H1 (cell line): ENCODE results near the gene GALNT4. TPM values are rescaled to one million over a fixed set of nuclear protein-coding genes. Genes with fewer than 3 reads are reported as not detected.

Source experiments
- CTCF ChIA-PET: fragments of 300-600 bp; sonication (Branson Sonifier 250); formaldehyde crosslinking; loops from one replicate; lab custom pipeline; 2021; ENCODE audit not compliant: partially characterized antibody; lab: Charles Lee
- POLR2A ChIA-PET: fragments of 300-600 bp; sonication (Branson Sonifier 250); formaldehyde crosslinking; loops from one replicate; lab custom pipeline; 2021; ENCODE audit warnings: inconsistent platforms; ENCODE audit not compliant: partially characterized antibody; lab: Charles Lee
- DNase-seq, 2 experiments: peaks; one replicate each; pipeline versions ENCODE4 v3.0.0 to v3.0.0-alpha.2; 2010 to 2022; ENCODE audit warnings: low spot score in 2 of 2, low read depth in 1 of 2, mixed read lengths in 1 of 2
- FAIRE-seq: peaks from 2 replicates; lab custom pipeline; 2011; peaks lifted over from hg19 to GRCh38; lab: Jason Lieb, UNC
- H2AFZ ChIP-seq: 2 replicates; pipeline ENCODE4 v1.8.1; 2012; ENCODE audit warnings: low read length, inconsistent platforms
- H2AK5ac ChIP-seq: 2 replicates; pipeline ENCODE4 v1.6.1; 2013; ENCODE audit warnings: low read depth, low read length
- H2BK120ac ChIP-seq: replicated peaks from 2 replicates; pipeline ENCODE3; 2013; ENCODE audit warnings: low read depth, low read length, inconsistent platforms
- H2BK12ac ChIP-seq: 2 replicates; pipeline ENCODE4 v1.6.1; 2013; ENCODE audit warnings: low read depth, low read length
- H2BK15ac ChIP-seq: 2 replicates; pipeline ENCODE4 v1.6.1; 2013; ENCODE audit warnings: low read length
- H2BK20ac ChIP-seq: 2 replicates; pipeline ENCODE4 v1.6.1; 2013; ENCODE audit warnings: low read length
- H2BK5ac ChIP-seq: 2 replicates; pipeline ENCODE4 v1.6.1; 2013; ENCODE audit warnings: low read depth, low read length
- H3K14ac ChIP-seq: 2 replicates; pipeline ENCODE4 v1.6.1; 2013; ENCODE audit warnings: inconsistent platforms; ENCODE audit not compliant: insufficient read length
- H3K18ac ChIP-seq: 2 replicates; pipeline ENCODE4 v1.6.1; 2013; ENCODE audit warnings: low read length; ENCODE audit errors: extremely low read depth
- H3K23ac ChIP-seq: 2 replicates; pipeline ENCODE4 v1.6.1; 2013; ENCODE audit warnings: inconsistent platforms; ENCODE audit not compliant: insufficient read length
- H3K23me2 ChIP-seq: 2 replicates; pipeline ENCODE4 v1.6.1; 2013; ENCODE audit warnings: low read depth, low read length
- H3K27ac ChIP-seq: 2 replicates; pipeline ENCODE4 v1.6.1; 2011; ENCODE audit warnings: low read depth, low read length, inconsistent platforms
- H3K27me3 ChIP-seq, 4 experiments: replicated peaks in 1 of 4; 1 replicate in 1 of 4; 2 replicates in 3 of 4; pipeline versions ENCODE4 v1.6.1 to v1.8.1; 2011 to 2013; ENCODE audit warnings: low read length in 3 of 4, mild to moderate bottlenecking in 3 of 4, inconsistent platforms in 2 of 4, mixed read lengths in 2 of 4, moderate library complexity in 1 of 4; ENCODE audit not compliant: control insufficient read depth in 3 of 4, insufficient read depth in 3 of 4; ENCODE audit errors: extremely low read depth in 1 of 4
- H3K36me3 ChIP-seq, 4 experiments: 2 replicates each; pipeline versions ENCODE4 v1.6.1 to v1.8.1; 2011 to 2013; ENCODE audit warnings: mild to moderate bottlenecking in 4 of 4, low read length in 3 of 4, moderate library complexity in 2 of 4, control low read depth in 1 of 4, inconsistent platforms in 1 of 4; ENCODE audit not compliant: insufficient read depth in 4 of 4, control insufficient read depth in 2 of 4
- H3K4ac ChIP-seq: replicated peaks from 2 replicates; pipeline ENCODE3; 2013; ENCODE audit warnings: low read length, low read depth, mixed read lengths, inconsistent platforms; ENCODE audit not compliant: insufficient read length
- H3K4me1 ChIP-seq, 4 experiments: replicated peaks in 1 of 4; 1 replicate in 1 of 4; 2 replicates in 3 of 4; pipeline versions ENCODE4 v1.6.1 to v1.8.1; 2011 to 2013; ENCODE audit warnings: low read length in 3 of 4, inconsistent platforms in 2 of 4, mixed read lengths in 1 of 4; ENCODE audit not compliant: insufficient read depth in 4 of 4, control insufficient read depth in 3 of 4
- H3K4me2 ChIP-seq, 2 experiments: 2 replicates each; pipeline versions ENCODE4 v1.6.1 to v1.8.1; 2011 to 2013; ENCODE audit warnings: low read depth in 2 of 2, low read length in 2 of 2, control low read depth in 1 of 2, inconsistent platforms in 1 of 2, mild to moderate bottlenecking in 1 of 2; ENCODE audit not compliant: insufficient read depth in 1 of 2
- H3K4me3 ChIP-seq, 4 experiments: fragments of 200-600, 300-600 bp in 1 of 4; sonication (generic), shearing (Covaris generic), sonication (Bioruptor Twin) in 1 of 4; 2 replicates each; pipeline versions ENCODE4 v1.5.1 to v1.8.1; 2011 to 2016; ENCODE audit warnings: low read length in 4 of 4, low read depth in 3 of 4, control low read depth in 2 of 4, inconsistent platforms in 2 of 4, mild to moderate bottlenecking in 2 of 4, mixed read lengths in 1 of 4, moderate library complexity in 1 of 4; ENCODE audit not compliant: insufficient read depth in 2 of 4; ENCODE audit errors: extremely low read depth in 1 of 4
- H3K56ac ChIP-seq: replicated peaks from 2 replicates; pipeline ENCODE3; 2013; ENCODE audit warnings: low read depth, mild to moderate bottlenecking, mixed read lengths, low read length, inconsistent platforms; ENCODE audit not compliant: insufficient read length
- H3K79me1 ChIP-seq: 2 replicates; pipeline ENCODE4 v1.6.1; 2013; ENCODE audit warnings: low read depth, low read length, control low read depth
- H3K79me2 ChIP-seq, 2 experiments: 2 replicates each; pipeline versions ENCODE4 v1.6.1 to v1.8.1; 2012 to 2013; ENCODE audit warnings: low read length in 2 of 2, mild to moderate bottlenecking in 2 of 2, inconsistent platforms in 1 of 2; ENCODE audit not compliant: insufficient read depth in 2 of 2, control insufficient read depth in 1 of 2
- H3K9ac ChIP-seq, 4 experiments: replicated peaks in 1 of 4; 1 replicate in 1 of 4; 2 replicates in 3 of 4; pipeline versions ENCODE4 v1.6.1 to v1.8.1; 2011 to 2013; ENCODE audit warnings: low read depth in 3 of 4, low read length in 3 of 4, control low read depth in 2 of 4, mild to moderate bottlenecking in 2 of 4, moderate library complexity in 2 of 4, inconsistent platforms in 1 of 4; ENCODE audit errors: extremely low read depth in 1 of 4
- H3K9me3 ChIP-seq, 2 experiments: 2 replicates each; pipeline versions ENCODE4 v1.6.1 to v1.8.1; 2012 to 2013; ENCODE audit warnings: mild to moderate bottlenecking in 2 of 2, moderate library complexity in 2 of 2, control low read depth in 1 of 2, inconsistent platforms in 1 of 2, low read depth in 1 of 2, low read length in 1 of 2, mixed read lengths in 1 of 2; ENCODE audit not compliant: insufficient read depth in 2 of 2
- H4K20me1 ChIP-seq, 2 experiments: replicated peaks in 1 of 2; 2 replicates each; pipeline versions ENCODE3 to v1.8.1; 2011 to 2013; ENCODE audit warnings: inconsistent platforms in 2 of 2, low read length in 2 of 2, mild to moderate bottlenecking in 1 of 2; ENCODE audit not compliant: insufficient read depth in 2 of 2, control insufficient read depth in 1 of 2
- H4K5ac ChIP-seq: 2 replicates; pipeline ENCODE4 v1.6.1; 2013; ENCODE audit warnings: low read length, low read depth, mixed read lengths, inconsistent platforms; ENCODE audit not compliant: insufficient read length
- H4K8ac ChIP-seq: 2 replicates; pipeline ENCODE4 v1.8.0; 2013; ENCODE audit warnings: mild to moderate bottlenecking, moderate library complexity, low read length, inconsistent platforms; ENCODE audit not compliant: insufficient read depth; ENCODE audit errors: extremely low read depth
- H4K91ac ChIP-seq: replicated peaks from 2 replicates; pipeline ENCODE3; 2013; ENCODE audit warnings: low read length, mixed read lengths, inconsistent platforms; ENCODE audit not compliant: insufficient read length
- HDAC2 ChIP-seq, 2 experiments: fragments of 300-600 bp in 1 of 2; sonication (generic) in 1 of 2; IDR thresholded peaks; 2 replicates each; pipeline ENCODE4 v1.6.1; 2011 to 2012; ENCODE audit warnings: low read depth in 2 of 2, low read length in 2 of 2, mild to moderate bottlenecking in 2 of 2, moderate library complexity in 2 of 2, borderline replicate concordance in 1 of 2, inconsistent platforms in 1 of 2
- JUN ChIP-seq: IDR thresholded peaks from 2 replicates; pipeline ENCODE4 v1.6.1; 2011; ENCODE audit warnings: low read depth, mild to moderate bottlenecking, improper control_type of control experiment, low read length
- TEAD4 ChIP-seq: IDR thresholded peaks from 2 replicates; pipeline ENCODE4 v1.6.1; 2012; ENCODE audit warnings: low read depth, low read length, inconsistent platforms, mixed read lengths
- WGBS, 2 experiments: shearing (Covaris generic) in 1 of 2; methylation state at CpG; one replicate each; pipeline versions ENCODE4 v1.1.6 to v1.1.7; 2013 to 2015; ENCODE audit warnings: low lambda C conversion rate in 2 of 2, mixed read lengths in 2 of 2, inconsistent platforms in 1 of 2, low coverage in 1 of 2, missing lambda C conversion rate in 1 of 2; ENCODE audit not compliant: insufficient replicate concordance in 2 of 2, insufficient coverage in 1 of 2, insufficient read length in 1 of 2; ENCODE audit errors: extremely low coverage in 1 of 2, missing lambda C conversion rate in 1 of 2; 5-methylcytosine and 5-hydroxymethylcytosine counted together
- polyA plus RNA-seq, 7 experiments: library from polyadenylated mRNA; depleted of rRNA in 3 of 7; stranded (reverse) in 5 of 7; unstranded in 2 of 7; fragments of >200 nt in 5 of 7; fragments of 200-250 nt in 2 of 7; gene quantifications; 1 replicate in 5 of 7; 2 replicates in 1 of 7; 4 replicates in 1 of 7; pipeline versions ENCODE4 v1.2.1 to v1.2.3, GENCODE V29; 2011 to 2013; ENCODE audit warnings: missing spikeins in 2 of 7, mixed read lengths in 2 of 7
- total RNA-seq: library from RNA; stranded (reverse); fragmentation: NEBNext Ultra II Directional; extraction: Animal tissue kit (Norgen Biotek cat#: 25700); gene quantifications from 2 replicates; pipeline ENCODE4 v1.2.1, GENCODE V29; 2021

The GALNT4 gene
- total and polyA plus RNA-seq, 2 of the 8 experiments (the other 6 are each of a cell fraction or from before 2014, with no cell fraction given) = 0.45 to 3.3 TPM

GRCh38 chr12:89544022-89544421 is 19.4 kb upstream of the GALNT4 start:
- Histone ChIP-seq H3K36me3 (no peaks in the 10 kb centered on the region), H2BK20ac (no peak overlapping the region), H3K56ac (no peak overlapping the region), H3K27me3 (no peaks in the 10 kb centered on the region), H3K9ac (no peak overlapping the region), H3K23ac (no peak overlapping the region), H2AK5ac (no peak overlapping the region), H3K4me3 (no peak overlapping the region), H3K23me2 (no peaks in the 10 kb centered on the region), H3K79me2 (no peaks in the 10 kb centered on the region), H3K18ac (no peak overlapping the region), H3K79me1 (no peaks in the 10 kb centered on the region), H3K14ac (no peak overlapping the region), H4K20me1 (no peaks in the 10 kb centered on the region), H4K91ac (no peak overlapping the region), H3K27ac (no peak overlapping the region), H4K8ac (no peak overlapping the region), H3K9me3 (no peaks in the 10 kb centered on the region), H2BK120ac (no peak overlapping the region), H3K4me1 (no peaks in the 10 kb centered on the region; a peak in 1 of 7 replicates), H2BK15ac (no peak overlapping the region), H2BK5ac (no peak overlapping the region), H4K5ac (no peak overlapping the region), H2BK12ac (no peak overlapping the region), H3K4ac (no peak overlapping the region), H2AFZ (no peak overlapping the region), H3K4me2 (no peak overlapping the region)
- no peak for DNase-seq
- POLR2A ChIA-PET = interaction anchor here (0.7 kb wide), 1 partner anchor 470 kb away, joined by 3 read pairs; no protein-coding TSS in a partner anchor
- TF ChIP-seq HDAC2 (IDR thresholded peaks at IDR 0.05; ENCODE audit: borderline replicate concordance in 1 of 2, low read depth in 2 of 2, low read length in 2 of 2) (no peak), TEAD4 (no peak), JUN (no peak)
- 89% methylated on average over 1 of the region's 1 CpG; no CpG with 5 or more reads in 1 of the 2 experiments for WGBS, 2 experiments
- no peak for FAIRE-seq
- CTCF ChIA-PET = interaction anchor here (0.5 to 2.8 kb wide), 33 partner anchors 12 to 1395 kb away, joined by 3 to 12 read pairs (median 3); no protein-coding TSS in a partner anchor
